VCaP (cell line): ENCODE measurements around the gene KIAA0825.

ENCODE experiments used
- H3K27ac ChIP-seq: fragments of 450-650 bp; 2 replicates; pipeline ENCODE4 v1.5.1; 2017
- TF ChIP-seq, protein P1 (sequence below): fragments of 450-650 bp; conservative IDR thresholded peaks from 2 replicates; pipeline ENCODE4 v1.5.1; 2017; ENCODE audit warnings: mild to moderate bottlenecking, moderate library complexity

KIAA0825 gene

DNA sequence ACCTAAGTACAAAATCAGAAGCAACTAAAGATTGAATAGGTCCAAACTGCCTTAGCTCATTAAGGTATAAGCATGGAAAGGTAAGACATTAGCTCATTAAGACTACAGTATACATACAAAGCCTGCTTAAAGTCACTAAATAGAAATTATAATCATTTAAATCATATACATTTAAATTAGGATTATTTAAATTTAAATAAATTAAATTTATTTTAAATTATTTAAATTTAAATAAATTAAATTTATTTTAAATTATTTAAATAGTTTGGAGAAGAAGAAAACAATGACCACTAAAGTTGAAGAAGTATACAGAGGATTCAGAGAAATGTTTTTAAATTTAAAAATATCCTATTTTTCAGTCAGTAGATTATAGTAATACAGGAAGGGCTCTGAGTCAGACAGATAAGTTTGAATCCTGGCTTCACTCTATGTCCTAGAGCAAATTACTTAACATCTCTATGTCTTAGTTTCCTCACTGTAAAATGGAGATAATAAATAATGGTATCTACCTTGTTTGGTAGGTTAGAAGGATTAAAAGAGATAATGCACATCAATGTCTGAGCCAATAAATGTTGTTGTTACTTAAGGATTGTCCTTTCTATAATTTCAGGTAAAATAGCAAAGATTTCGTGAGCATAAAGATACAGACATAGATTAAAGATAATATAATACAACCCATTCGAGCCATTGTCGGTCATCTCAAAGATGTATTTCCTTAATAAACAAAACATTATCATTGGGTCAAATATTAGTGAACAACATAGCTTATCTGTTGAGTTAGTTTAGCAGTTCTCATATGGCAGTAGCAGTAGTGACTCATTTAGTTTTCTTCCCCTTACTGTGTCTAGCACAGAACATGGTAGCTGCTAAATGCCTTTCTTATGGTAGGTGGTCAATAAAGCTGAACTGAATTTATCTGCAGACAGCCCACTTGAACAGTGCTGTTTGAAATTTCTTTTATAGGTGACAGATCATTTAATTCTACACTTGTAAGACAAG, 100.6 kb downstream of the KIAA0825 start:
- TF ChIP-seq, protein P1, sequence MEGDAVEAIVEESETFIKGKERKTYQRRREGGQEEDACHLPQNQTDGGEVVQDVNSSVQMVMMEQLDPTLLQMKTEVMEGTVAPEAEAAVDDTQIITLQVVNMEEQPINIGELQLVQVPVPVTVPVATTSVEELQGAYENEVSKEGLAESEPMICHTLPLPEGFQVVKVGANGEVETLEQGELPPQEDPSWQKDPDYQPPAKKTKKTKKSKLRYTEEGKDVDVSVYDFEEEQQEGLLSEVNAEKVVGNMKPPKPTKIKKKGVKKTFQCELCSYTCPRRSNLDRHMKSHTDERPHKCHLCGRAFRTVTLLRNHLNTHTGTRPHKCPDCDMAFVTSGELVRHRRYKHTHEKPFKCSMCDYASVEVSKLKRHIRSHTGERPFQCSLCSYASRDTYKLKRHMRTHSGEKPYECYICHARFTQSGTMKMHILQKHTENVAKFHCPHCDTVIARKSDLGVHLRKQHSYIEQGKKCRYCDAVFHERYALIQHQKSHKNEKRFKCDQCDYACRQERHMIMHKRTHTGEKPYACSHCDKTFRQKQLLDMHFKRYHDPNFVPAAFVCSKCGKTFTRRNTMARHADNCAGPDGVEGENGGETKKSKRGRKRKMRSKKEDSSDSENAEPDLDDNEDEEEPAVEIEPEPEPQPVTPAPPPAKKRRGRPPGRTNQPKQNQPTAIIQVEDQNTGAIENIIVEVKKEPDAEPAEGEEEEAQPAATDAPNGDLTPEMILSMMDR: no peak
- no peak overlapping the region for H3K27ac ChIP-seq

DNA sequence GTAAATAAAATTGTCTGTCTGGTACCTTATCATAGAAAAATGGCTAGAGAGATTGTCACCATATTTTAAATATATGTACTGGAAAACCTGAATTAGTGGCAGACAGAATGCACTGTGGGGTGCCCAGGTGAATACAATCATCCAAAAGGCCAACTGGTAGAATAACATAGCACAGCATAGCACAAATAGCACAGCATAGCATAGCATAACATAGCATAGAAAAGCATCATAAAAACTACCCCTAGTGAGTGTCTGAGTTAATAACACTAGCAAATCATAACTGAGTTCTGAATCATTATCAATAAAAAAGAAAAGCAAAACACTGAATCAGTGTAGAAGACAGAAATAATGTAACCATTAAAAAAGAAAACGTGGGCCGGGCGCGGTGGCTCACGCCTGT, 102.3 kb downstream of the KIAA0825 start:
- TF ChIP-seq, protein P1: no peak
- H3K27ac ChIP-seq: no peak overlapping the region

GRCh38 chr5:94508461-94509148, 109.8 kb downstream of the KIAA0825 start:
- H3K27ac ChIP-seq: no peak overlapping the region; the same call in 1 of the 2 replicates

GRCh38 chr5:94505327-94506068, 112.9 kb downstream of the KIAA0825 start:
- TF ChIP-seq, protein P1: no peak
- no peak overlapping the region for H3K27ac ChIP-seq

More at GRCh38 chr5:94508461-94509148, 109.8 kb downstream of the KIAA0825 start:
- TF ChIP-seq, protein P1: no peak

DNA sequence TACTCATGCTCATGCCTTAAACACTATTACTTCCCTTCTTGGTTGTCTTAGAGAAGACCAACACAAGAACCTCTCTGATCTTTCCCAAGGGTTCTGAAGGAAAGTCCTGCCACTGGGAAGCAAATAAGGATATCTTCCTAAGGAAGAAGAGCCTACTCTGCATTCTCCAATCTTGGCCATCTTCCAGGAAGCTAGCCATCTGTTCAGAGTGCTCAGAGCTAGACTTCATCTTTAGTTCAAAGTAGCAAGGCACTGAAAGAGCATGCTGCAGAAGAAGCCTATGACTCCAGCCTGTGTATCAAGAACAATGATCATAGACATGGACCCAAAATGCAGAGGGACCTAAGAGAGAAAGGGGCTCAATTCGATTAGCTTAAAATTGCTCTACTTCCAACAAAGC, 114.7 kb downstream of the KIAA0825 start:
- TF ChIP-seq, protein P1: no peak
- H3K27ac ChIP-seq: no peak overlapping the region

GRCh38 chr5:94501365-94501764, 117.0 kb downstream of the KIAA0825 start:
- H3K27ac ChIP-seq: no peak overlapping the region
- TF ChIP-seq, protein P1: no peak

DNA sequence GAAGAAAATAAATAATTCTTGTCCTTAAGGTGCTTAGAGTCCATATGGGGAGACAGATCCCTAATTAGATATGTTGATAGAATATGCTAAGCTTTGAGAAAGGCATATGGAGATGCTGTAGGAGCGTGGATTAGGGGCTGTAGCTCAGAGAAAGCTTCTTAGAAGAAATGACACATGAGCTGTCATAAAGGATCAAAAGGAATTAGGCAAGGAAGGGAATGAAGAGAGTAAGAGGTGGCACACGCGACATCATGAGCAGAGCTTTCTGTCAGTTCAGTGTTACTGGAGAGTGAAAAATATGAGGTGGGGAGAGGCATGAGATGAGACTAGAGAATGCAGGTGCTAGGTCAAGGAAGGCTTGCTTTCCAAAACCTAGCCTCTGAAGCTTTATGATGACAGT, 118.6 kb downstream of the KIAA0825 start:
- TF ChIP-seq, protein P1: no peak
- no peak overlapping the region for H3K27ac ChIP-seq
